Liver (tissue), 9 donors: ENCODE data around the gene UBASH3A. TPM values are rescaled to one million over a fixed set of nuclear protein-coding genes. Genes with fewer than 3 reads are reported as not detected.

Source experiments
- DNase-seq: peaks from one replicate; pipeline ENCODE4 v3.0.0-alpha.2; 2017; ENCODE audit warnings: low spot score
- H3K27ac ChIP-seq, 2 donors: one replicate each; pipeline ENCODE4 v1.7.0; 2013; ENCODE audit warnings: inconsistent platforms in 2 of 2, low read length in 2 of 2, control low read depth in 1 of 2, low read depth in 1 of 2, mild to moderate bottlenecking in 1 of 2
- H3K27me3 ChIP-seq, 4 donors: one replicate each; pipeline versions ENCODE4 v1.6.1 to v1.7.0; 2013; ENCODE audit warnings: low read length in 3 of 4, inconsistent platforms in 1 of 4, mild to moderate bottlenecking in 1 of 4, moderate library complexity in 1 of 4; ENCODE audit not compliant: control insufficient read depth in 4 of 4, insufficient read depth in 4 of 4
- H3K36me3 ChIP-seq, 4 donors: one replicate each; pipeline versions ENCODE4 v1.6.1 to v1.7.0; 2013; ENCODE audit warnings: low read length in 3 of 4, mild to moderate bottlenecking in 3 of 4, low read depth in 1 of 4, moderate library complexity in 1 of 4; ENCODE audit not compliant: control insufficient read depth in 4 of 4, insufficient read depth in 3 of 4
- H3K4me1 ChIP-seq, 4 donors: one replicate each; pipeline versions ENCODE4 v1.6.1 to v1.7.0; 2013; ENCODE audit warnings: low read length in 3 of 4, mild to moderate bottlenecking in 3 of 4, moderate library complexity in 1 of 4; ENCODE audit not compliant: control insufficient read depth in 4 of 4, insufficient read depth in 4 of 4
- H3K4me3 ChIP-seq, 3 donors: one replicate each; pipeline versions ENCODE4 v1.6.1 to v1.7.0; 2013; ENCODE audit warnings: low read length in 3 of 3, control low read depth in 1 of 3, low read depth in 1 of 3, mild to moderate bottlenecking in 1 of 3
- H3K9ac ChIP-seq, 2 donors: one replicate each; pipeline ENCODE4 v1.7.0; 2013; ENCODE audit warnings: low read length in 2 of 2, mild to moderate bottlenecking in 2 of 2, moderate library complexity in 2 of 2, control low read depth in 1 of 2, low read depth in 1 of 2
- H3K9me3 ChIP-seq, 4 donors: one replicate each; pipeline versions ENCODE4 v1.6.1 to v1.7.0; 2013; ENCODE audit warnings: low read length in 3 of 4; ENCODE audit not compliant: control insufficient read depth in 4 of 4
- ATF3 ChIP-seq: IDR thresholded peaks from 2 replicates; pipeline ENCODE4 v1.6.1; 2016; ENCODE audit warnings: antibody characterized with exemption
- CTCF ChIP-seq: fragments of 150-350 bp; IDR thresholded peaks from 2 replicates; pipeline ENCODE4 v1.5.1; 2017; ENCODE audit warnings: improper control_type of control experiment, low read depth, low read length; ENCODE audit not compliant: missing input control
- EGR1 ChIP-seq, 2 donors: IDR thresholded peaks; 2 replicates each; pipeline ENCODE4 v1.6.1; 2016 to 2018; ENCODE audit warnings: antibody characterized with exemption in 2 of 2, low read depth in 2 of 2
- FOXA1 ChIP-seq: IDR thresholded peaks from 2 replicates; pipeline ENCODE4 v1.6.1; 2016; ENCODE audit warnings: antibody characterized with exemption
- GABPA ChIP-seq, 2 donors: IDR thresholded peaks in 1 of 2; conservative IDR thresholded peaks in 1 of 2; 2 replicates each; pipeline ENCODE4 v1.6.1; 2016; ENCODE audit warnings: antibody characterized with exemption in 2 of 2, mild to moderate bottlenecking in 1 of 2, moderate library complexity in 1 of 2
- HNF4A ChIP-seq, 2 donors: conservative IDR thresholded peaks; 2 replicates each; pipeline ENCODE4 v1.6.1; 2016; ENCODE audit warnings: antibody characterized with exemption in 2 of 2, mild to moderate bottlenecking in 2 of 2
- HNF4G ChIP-seq: IDR thresholded peaks from 2 replicates; pipeline ENCODE4 v1.6.1; 2016; ENCODE audit warnings: antibody characterized with exemption
- JUND ChIP-seq, 2 donors: IDR thresholded peaks; 2 replicates each; pipeline ENCODE4 v1.6.1; 2016; ENCODE audit warnings: antibody characterized with exemption in 2 of 2
- MAX ChIP-seq: IDR thresholded peaks from 2 replicates; pipeline ENCODE4 v1.6.1; 2016; ENCODE audit warnings: antibody characterized with exemption
- NR2F2 ChIP-seq: IDR thresholded peaks from 2 replicates; pipeline ENCODE4 v1.6.1; 2016; ENCODE audit warnings: antibody characterized with exemption
- RAD21 ChIP-seq, 2 donors: IDR thresholded peaks; 2 replicates each; pipeline ENCODE4 v1.6.1; 2016; ENCODE audit warnings: antibody characterized with exemption in 2 of 2, mild to moderate bottlenecking in 2 of 2
- REST ChIP-seq: IDR thresholded peaks from 2 replicates; pipeline ENCODE4 v1.6.1; 2016; ENCODE audit warnings: antibody characterized with exemption, mild to moderate bottlenecking
- RXRA ChIP-seq, 2 donors: IDR thresholded peaks; 2 replicates each; pipeline ENCODE4 v1.6.1; 2017 to 2018; ENCODE audit warnings: antibody characterized with exemption in 2 of 2, mild to moderate bottlenecking in 1 of 2
- SP1 ChIP-seq: IDR thresholded peaks from 2 replicates; pipeline ENCODE4 v1.6.1; 2018; ENCODE audit warnings: antibody characterized with exemption, mild to moderate bottlenecking
- YY1 ChIP-seq: IDR thresholded peaks from 2 replicates; pipeline ENCODE4 v1.6.1; 2016; ENCODE audit warnings: antibody characterized with exemption, mild to moderate bottlenecking
- ZBTB33 ChIP-seq: IDR thresholded peaks from 2 replicates; pipeline ENCODE4 v1.6.1; 2016; ENCODE audit warnings: antibody characterized with exemption
- WGBS: extraction: QIAGEN DNeasy Blood & Tissue Kit; methylation state at CpG from one replicate; pipeline ENCODE4 v1.1.7; 2013; 5-methylcytosine and 5-hydroxymethylcytosine counted together
- polyA plus RNA-seq, 2 donors: library from polyadenylated mRNA; stranded (reverse) in 1 of 2; unstranded in 1 of 2; fragments of 200-250 nt in 1 of 2; fragments of >200 nt in 1 of 2; fragmentation: Nextera tagmentation in 1 of 2; extraction: Ambion mirVana in 1 of 2; gene quantifications; one replicate each; pipeline versions ENCODE4 v1.2.1 to v1.2.3, GENCODE V29; 2013 to 2015
- total RNA-seq, 2 donors: library from RNA; depleted of rRNA; stranded (reverse); fragments of >200 nt; gene quantifications; one replicate each; pipeline ENCODE4 v1.2.3, GENCODE V29; 2014
- donor health status: healthy.
- donor health status: healthy.
- donor health status: healthy.
- donor health status: healthy.
- donor health status: healthy.

UBASH3A gene
- total RNA-seq (under 1 TPM; 0.65 to 0.75 TPM), polyA plus RNA-seq (under 1 TPM; 0.10 to 0.24 TPM)

- H3K36me3 ChIP-seq, result no peaks in the 10 kb centered on the region
- H3K4me3 ChIP-seq, result no peak within 1 kb of the TSS
- peaks cover 0 to 3% (median 0%) of the 10 kb centered on the region in 4 donors for H3K4me1 ChIP-seq
- peaks cover 0 to 4% (median 0%) of the 10 kb centered on the region in 4 donors for H3K27me3 ChIP-seq
- no peak within 1 kb of the TSS for H3K27ac ChIP-seq
- no peak for DNase-seq
- peak within 1 kb of the TSS in 1 of 2 donors; percentile 20 for H3K9ac ChIP-seq
- no peaks in the 10 kb centered on the region for H3K9me3 ChIP-seq
- TF ChIP-seq HNF4A (conservative IDR thresholded peaks at IDR 0.05), result no peak
- TF ChIP-seq EGR1 (IDR thresholded peaks at IDR 0.05; ENCODE audit: low read depth in 2 of 2), result no peak
- no peak for TF ChIP-seq MAX
- no peak for TF ChIP-seq HNF4G
- no peak for TF ChIP-seq GABPA (IDR thresholded peaks at IDR 0.05 in 1 of 2, conservative IDR thresholded peaks at IDR 0.05 in 1 of 2)
- no peak for TF ChIP-seq ZBTB33
- 70% methylated on average over 21 of the region's 21 CpGs for WGBS
Measured at GRCh38 chr21:42403611-42404231, at the start of gene UBASH3A. Gene UBASH3A, plus strand, starts transcription at chr21:42403902. Its CDS starts 44 bp downstream, at chr21:42403946.

GRCh38 chr21:42356046-42356445 is 47.7 kb upstream of the UBASH3A start:
- Histone ChIP-seq H3K4me1 (no peaks in the 10 kb centered on the region), H3K4me3 (no peak overlapping the region), H3K27me3 (no peaks in the 10 kb centered on the region), H3K9ac (no peak overlapping the region), H3K9me3 (peaks cover 0 to 12% (median 3%) of the 10 kb centered on the region in 4 donors), H3K27ac (no peak overlapping the region), H3K36me3 (no peaks in the 10 kb centered on the region)
- DNase-seq, result no peak
- WGBS, result 86% methylated on average over 2 of the region's 2 CpGs
- no peak for TF ChIP-seq REST
- no peak for TF ChIP-seq SP1
- no peak for TF ChIP-seq RAD21 (IDR thresholded peaks at IDR 0.05)
- no peak for TF ChIP-seq RXRA (IDR thresholded peaks at IDR 0.05)
- no peak for TF ChIP-seq CTCF
- no peak for TF ChIP-seq ZBTB33
- no peak for TF ChIP-seq ATF3
- no peak for TF ChIP-seq HNF4G
- TF ChIP-seq MAX, result no peak
- TF ChIP-seq NR2F2, result no peak
- TF ChIP-seq JUND (IDR thresholded peaks at IDR 0.05), result no peak
- no peak for TF ChIP-seq FOXA1
- no peak for TF ChIP-seq GABPA (IDR thresholded peaks at IDR 0.05 in 1 of 2, conservative IDR thresholded peaks at IDR 0.05 in 1 of 2)
- no peak for TF ChIP-seq YY1
